ENCODE measurements around the gene PDE11A. TPM values are rescaled to one million over a fixed set of nuclear protein-coding genes. Genes with fewer than 3 reads are reported as not detected.

PDE11A gene
- total RNA-seq, 1 experiment from 2014 or later, result 0.13 TPM

DNA sequence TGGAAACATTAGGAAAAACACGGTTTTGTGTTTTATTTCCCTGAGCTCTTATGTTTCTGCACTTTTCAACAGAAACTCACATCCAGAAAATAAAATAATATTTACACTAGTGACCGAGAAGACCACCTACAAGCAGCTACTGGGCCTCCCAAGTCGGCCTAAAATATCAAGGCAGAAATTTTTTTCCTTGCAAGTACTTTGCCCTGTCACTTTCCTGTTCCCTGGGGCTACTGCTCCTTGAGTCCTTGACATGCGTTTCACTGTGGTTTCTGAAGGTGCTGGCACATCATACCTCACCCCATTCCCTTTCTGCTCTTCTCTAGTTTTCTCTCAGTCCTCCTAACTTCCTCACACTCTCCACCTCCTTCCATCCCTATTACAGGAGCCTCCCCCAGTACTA, 400.9 kb downstream of the PDE11A start:
- Mint-ChIP-seq H3K36me3 (ENCODE audit: insufficient read depth in 1 of 3, low read depth in 3 of 3) (no peaks in the 10 kb centered on the region), H3K4me1 (peaks cover 18 to 19% of the 10 kb centered on the region in 2 experiments), H3K9me3 (no peaks in the 10 kb centered on the region; a peak in 2 of 5 replicates), H3K27me3 (ENCODE audit: low read depth) (peaks cover 94% of the 10 kb centered on the region), H3K27ac (peak overlapping the region in 1 of 3 experiments; percentile 16; a peak in 1 of 7 replicates), H3K4me3 (no peak overlapping the region)
- Histone ChIP-seq H2BK5ac (ENCODE audit: insufficient read length, low read length) (no peak overlapping the region), H3K79me2 (ENCODE audit: insufficient read depth, low read length) (no peaks in the 10 kb centered on the region), H3K18ac (ENCODE audit: insufficient read length, low read depth, low read length) (no peak overlapping the region), H4K8ac (replicated peaks; ENCODE audit: insufficient read length, low read depth, low read length) (no peak overlapping the region), H3K9ac (ENCODE audit: extremely low read depth, insufficient read length, low read length) (no peak overlapping the region), H3K27me3 (ENCODE audit: insufficient read depth, low read length) (peaks cover 6% of the 10 kb centered on the region; the same call in 1 of the 2 replicates), H2BK12ac (ENCODE audit: insufficient read length, low read depth, low read length) (no peak overlapping the region), H3K4me2 (ENCODE audit: insufficient read depth, insufficient read length, low read length) (no peak overlapping the region), H3T11ph (ENCODE audit: low read length) (no peak overlapping the region), H2BK20ac (ENCODE audit: low read depth, low read length, poor library complexity, severe bottlenecking) (no peak overlapping the region), H2AK5ac (ENCODE audit: insufficient read length, low read length) (no peak overlapping the region), H3K4me1 (ENCODE audit: insufficient read depth, low read length) (no peaks in the 10 kb centered on the region), H3K9me3 (ENCODE audit: control insufficient read depth, low read depth, low read length) (no peaks in the 10 kb centered on the region), H3K23me2 (ENCODE audit: insufficient read length, low read depth, low read length, poor library complexity, severe bottlenecking) (no peaks in the 10 kb centered on the region), H2BK120ac (ENCODE audit: low read depth, low read length, poor library complexity, severe bottlenecking) (no peak overlapping the region), H4K91ac (ENCODE audit: insufficient read length, low read depth, low read length) (no peak overlapping the region), H4K20me1 (ENCODE audit: control insufficient read depth, insufficient read depth, insufficient read length) (no peaks in the 10 kb centered on the region), H3K79me1 (ENCODE audit: insufficient read depth, low read depth, low read length, poor library complexity, severe bottlenecking) (no peaks in the 10 kb centered on the region), H2AFZ (ENCODE audit: low read length) (no peak overlapping the region), H3K14ac (ENCODE audit: insufficient read depth, low read length) (no peak overlapping the region), H3K56ac (ENCODE audit: insufficient read length, low read depth, low read length) (no peak overlapping the region), H4K5ac (ENCODE audit: insufficient read length, low read depth, low read length) (no peak overlapping the region), H3K4ac (ENCODE audit: low read depth, low read length) (no peak overlapping the region), H2BK15ac (ENCODE audit: low read depth, low read length) (no peak overlapping the region), H3K23ac (ENCODE audit: insufficient read length, low read depth, low read length) (no peak overlapping the region), H3K27ac (ENCODE audit: insufficient read length, low read depth, low read length) (no peak overlapping the region)
- DNase-seq, result no peak
- TF ChIP-seq, protein P1, sequence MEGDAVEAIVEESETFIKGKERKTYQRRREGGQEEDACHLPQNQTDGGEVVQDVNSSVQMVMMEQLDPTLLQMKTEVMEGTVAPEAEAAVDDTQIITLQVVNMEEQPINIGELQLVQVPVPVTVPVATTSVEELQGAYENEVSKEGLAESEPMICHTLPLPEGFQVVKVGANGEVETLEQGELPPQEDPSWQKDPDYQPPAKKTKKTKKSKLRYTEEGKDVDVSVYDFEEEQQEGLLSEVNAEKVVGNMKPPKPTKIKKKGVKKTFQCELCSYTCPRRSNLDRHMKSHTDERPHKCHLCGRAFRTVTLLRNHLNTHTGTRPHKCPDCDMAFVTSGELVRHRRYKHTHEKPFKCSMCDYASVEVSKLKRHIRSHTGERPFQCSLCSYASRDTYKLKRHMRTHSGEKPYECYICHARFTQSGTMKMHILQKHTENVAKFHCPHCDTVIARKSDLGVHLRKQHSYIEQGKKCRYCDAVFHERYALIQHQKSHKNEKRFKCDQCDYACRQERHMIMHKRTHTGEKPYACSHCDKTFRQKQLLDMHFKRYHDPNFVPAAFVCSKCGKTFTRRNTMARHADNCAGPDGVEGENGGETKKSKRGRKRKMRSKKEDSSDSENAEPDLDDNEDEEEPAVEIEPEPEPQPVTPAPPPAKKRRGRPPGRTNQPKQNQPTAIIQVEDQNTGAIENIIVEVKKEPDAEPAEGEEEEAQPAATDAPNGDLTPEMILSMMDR (conservative IDR thresholded peaks at IDR 0.05), result no peak
- no CpG with 5 or more reads among the region's 4 CpGs for WGBS (ENCODE audit: extremely low coverage, insufficient read length, low lambda C conversion rate)
